ENCODE results near the gene SLC6A18.
"Not testable (repeated sequence)": the region's sequence is repeated elsewhere in the genome, so short reads cannot be mapped to it uniquely, and the experiment has no call there.

SLC6A18 gene

DNA sequence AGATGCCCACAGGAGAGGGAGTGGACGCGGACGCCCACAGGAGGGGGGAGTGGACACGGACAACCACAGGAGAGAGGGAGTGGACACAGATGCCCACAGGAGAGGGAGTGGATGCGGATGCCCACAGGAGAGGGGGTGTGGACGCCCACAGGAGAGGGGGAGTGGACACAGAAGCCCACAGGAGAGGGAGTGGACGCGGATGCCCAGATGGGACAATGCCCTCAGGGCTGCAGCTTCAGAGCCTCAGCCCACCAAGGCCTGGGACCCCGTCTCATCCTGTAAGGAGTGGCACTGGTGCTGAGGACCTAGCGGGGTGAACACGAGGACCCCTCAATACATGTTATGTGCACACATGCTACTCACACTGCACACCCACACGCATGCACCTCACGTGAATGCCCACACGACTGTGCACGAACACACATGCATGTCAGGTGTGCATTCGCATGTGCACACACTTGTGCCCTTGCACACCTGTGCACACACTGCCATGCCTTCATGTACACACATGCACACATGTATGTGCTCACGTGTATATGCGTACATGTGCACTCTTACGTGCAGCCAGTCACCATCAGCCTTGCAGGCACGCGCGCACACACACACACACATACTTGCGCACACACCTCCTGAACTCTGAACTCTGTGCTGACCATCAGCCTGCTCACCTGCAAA lies 34.8 kb downstream of the SLC6A18 start:
- DNase-seq, result no peak

DNA sequence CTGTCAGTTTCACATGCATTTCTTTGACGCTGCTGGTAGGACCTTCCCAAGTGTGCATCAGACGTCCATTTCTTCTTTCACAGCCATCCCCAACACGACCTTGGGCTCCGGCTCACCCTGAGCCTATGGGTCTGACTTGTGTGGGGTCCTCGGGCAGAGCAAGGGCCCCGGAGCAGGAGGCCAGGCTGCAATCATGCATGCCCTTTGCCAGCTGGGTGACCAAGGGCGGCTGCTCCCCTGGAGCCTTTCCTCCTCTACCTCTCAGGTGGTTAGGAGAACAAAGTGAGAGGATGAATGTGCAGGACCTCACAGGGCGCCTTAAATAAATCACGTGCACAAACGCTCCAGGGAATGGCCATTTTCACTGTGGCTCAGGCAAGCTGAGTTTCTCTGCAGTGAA lies 36.5 kb downstream of the SLC6A18 start:
- DNase-seq, result no peak

DNA sequence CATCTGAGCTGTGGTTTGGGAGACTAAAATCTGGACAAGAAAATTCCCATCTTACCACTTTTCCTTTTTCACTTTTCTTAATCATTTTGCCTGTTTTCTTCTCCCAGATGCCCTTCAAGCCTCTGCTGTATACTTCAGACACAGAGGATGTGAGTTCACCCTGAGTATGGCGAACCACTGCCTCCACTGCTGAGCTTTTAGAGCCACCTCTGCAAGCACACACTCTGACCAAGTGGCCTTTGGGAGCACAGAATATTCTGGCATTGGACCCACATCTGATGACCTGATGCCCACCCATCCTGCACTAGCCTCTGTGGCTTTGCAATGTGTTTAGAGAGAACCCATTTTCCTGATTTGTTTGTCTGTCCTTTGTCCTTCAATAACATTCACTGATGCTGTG lies 37.2 kb downstream of the SLC6A18 start:
- no peak for DNase-seq

DNA sequence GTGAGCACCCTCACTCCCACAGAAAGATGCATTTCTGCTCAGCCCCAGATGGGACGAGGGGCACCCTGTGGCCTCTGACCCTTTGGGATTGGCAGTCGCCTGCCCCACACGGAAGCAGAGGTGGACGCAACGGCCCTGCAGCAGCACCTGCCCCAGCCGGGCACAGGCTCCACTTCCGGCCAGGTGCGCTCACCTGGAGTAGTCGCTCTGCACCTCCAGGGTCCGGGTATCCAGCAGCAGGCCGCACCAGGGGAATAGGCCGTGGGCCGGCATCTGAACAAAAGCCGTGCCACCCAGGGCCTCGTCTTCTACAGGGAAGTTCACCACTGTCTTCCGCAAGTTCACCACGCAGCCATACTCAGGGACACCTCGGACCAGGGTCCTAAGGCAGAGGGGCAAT lies 39.0 kb downstream of the SLC6A18 start:
- DNase-seq, result no peak

DNA sequence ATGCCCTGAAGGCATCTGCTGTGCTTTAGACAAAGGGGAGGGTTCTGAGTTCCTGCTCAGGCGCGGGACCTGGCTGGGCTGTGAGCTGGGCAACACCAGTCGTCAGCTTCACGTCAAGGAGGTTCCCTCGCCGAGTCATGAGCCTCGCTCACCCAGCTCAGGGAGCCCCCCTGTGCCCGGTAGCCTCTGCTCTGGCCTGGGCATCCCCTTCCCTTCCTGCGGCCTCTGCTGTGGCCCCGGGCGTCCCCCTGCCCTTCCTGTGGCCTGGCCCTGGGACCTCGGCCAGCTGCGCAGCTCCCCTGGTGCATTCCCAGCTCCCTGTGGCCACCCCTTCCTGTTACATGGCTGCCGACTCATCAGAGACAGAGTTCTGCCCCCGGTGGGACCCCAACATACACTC lies 39.8 kb downstream of the SLC6A18 start:
- no peak for DNase-seq

DNA sequence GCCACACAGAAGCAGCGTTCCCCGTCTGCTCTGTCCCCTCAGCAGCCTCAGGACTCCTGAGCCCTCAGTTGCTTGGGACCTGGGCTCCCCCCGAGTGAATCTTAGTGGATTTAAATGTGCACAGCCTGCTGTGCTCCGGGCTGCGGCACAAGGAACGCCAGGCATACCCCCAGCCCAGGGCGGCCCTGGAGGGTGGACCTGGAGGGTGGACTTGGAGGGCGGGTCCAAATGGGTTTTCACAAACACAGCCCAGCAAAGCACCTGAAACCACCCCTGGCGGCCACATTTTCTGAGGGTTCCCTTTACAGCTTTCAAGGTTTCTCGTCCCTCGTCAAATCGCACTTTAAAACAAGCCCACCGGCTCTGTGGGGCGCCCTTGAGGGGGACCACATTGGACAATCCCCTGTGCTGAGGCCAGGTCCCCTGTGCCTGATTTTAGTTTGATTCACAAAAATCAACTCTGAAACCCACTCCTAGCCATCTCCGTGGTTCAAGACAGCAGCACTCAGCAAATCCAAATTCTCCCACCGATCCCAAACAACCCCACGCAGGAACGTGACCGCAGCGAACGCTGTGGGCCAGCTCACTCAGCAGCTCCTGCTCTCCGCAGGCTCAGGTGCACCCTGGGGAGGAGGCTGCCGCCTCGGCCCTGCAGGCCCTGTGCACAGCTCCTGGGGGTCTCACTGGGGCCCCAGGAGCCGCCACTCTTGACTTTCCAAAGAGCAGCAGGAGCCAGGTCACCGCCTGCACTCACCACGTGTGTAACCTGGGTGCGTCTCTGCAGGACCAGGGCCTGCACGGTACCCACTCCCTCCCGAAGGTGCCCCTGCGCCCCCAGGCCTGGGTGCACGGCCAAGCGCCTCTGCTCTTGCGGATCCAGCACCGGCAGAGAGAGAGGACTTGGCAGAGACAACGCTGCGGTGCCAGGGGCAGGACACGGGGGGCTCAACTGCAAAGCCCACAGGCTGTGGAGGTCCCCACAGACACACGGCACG lies 40.6 kb downstream of the SLC6A18 start:
- no peak for DNase-seq

DNA sequence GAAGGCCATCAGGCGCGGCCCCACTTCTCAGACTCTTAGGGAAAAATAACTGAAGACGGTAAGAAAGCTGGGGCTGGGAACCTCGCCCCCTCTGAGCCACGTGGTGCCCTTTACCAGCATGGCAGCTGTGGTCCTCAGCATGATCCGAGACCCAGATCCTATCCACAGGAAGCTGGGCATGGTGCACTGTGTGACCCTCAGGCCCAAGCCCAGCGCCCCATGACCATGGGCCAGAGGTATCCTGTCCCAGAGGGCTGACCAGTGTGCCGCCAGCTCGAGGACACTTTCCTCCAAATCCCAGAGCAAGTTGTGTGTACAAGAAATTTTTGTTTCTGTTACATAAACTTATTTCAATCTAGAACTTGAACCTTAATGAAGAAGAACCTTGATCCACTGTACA lies 41.6 kb downstream of the SLC6A18 start:
- no peak for DNase-seq

DNA sequence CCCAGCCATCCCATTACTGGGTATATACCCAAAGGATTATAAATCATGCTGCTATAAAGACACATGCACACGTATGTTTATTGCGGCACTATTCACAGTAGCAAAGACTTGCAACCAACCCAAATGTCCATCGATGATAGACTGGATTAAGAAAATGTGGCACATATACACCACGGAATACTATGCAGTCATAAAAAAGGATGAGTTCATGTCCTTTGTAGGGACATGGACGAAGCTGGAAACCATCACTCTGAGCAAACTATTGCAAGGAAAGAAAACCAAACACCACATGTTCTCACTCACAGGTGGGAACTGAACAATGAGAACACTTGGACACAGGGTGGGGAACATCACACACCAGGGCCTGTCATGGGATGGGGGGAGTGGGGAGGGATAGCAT lies 42.3 kb downstream of the SLC6A18 start:
- DNase-seq, result not testable (repeated sequence)

DNA sequence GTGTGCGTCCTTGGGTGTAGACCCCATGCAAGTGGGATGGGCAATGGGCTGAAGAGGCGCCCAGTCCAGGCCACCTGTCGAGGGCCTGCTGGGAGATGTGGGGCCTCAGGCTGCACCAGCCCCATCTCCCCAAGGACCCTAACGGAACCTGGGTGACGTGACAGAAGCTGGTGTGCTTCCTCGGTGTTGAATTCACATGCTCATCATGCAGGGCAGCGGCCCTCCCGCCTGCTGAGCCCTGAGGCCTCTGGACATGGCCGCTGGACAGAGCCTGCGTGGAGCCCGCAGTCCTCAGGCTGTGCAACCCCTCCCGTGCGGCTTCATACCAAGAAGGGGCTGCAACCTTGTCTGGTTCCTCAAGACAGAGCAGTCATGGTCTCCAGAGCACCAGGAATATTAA lies 42.9 kb downstream of the SLC6A18 start:
- DNase-seq, result no peak

DNA sequence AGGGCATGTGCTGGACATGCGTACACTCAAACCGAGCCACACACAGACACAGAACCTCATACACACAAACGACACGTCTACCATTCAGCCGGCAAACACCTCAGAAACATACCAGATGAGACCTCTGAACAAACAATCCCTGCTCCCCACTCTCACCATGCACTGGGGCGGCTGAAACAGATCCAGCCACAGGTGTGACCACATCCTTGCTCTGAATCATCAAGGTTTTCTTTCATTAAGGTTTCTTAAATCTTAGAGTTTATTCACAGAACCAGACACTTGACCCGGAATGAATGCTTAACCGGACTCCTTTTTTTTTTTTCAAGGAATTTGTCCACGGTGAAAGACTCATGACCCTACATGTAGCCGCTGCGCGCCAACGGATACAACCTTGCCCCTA lies 43.5 kb downstream of the SLC6A18 start:
- DNase-seq, result no peak

DNA sequence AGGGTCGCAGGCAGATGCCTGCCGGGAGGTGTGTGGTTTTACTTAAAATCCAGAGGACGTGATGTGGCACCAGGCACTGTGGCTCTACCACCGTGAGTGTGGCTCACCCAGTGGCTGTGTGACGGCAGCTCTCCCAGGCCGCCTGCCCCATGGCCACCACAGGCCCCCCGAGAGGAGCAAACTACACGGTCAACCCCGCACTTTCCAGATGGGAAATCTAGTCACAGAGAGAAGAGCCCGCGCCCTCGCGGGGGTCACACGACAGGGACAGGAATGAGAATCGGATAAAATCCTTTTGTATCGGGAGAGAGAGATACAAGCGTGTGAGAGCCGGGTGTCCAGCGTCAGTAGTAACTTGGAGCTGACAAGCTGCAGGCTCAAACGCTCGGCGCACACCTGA lies 45.2 kb downstream of the SLC6A18 start:
- DNase-seq, result no peak

DNA sequence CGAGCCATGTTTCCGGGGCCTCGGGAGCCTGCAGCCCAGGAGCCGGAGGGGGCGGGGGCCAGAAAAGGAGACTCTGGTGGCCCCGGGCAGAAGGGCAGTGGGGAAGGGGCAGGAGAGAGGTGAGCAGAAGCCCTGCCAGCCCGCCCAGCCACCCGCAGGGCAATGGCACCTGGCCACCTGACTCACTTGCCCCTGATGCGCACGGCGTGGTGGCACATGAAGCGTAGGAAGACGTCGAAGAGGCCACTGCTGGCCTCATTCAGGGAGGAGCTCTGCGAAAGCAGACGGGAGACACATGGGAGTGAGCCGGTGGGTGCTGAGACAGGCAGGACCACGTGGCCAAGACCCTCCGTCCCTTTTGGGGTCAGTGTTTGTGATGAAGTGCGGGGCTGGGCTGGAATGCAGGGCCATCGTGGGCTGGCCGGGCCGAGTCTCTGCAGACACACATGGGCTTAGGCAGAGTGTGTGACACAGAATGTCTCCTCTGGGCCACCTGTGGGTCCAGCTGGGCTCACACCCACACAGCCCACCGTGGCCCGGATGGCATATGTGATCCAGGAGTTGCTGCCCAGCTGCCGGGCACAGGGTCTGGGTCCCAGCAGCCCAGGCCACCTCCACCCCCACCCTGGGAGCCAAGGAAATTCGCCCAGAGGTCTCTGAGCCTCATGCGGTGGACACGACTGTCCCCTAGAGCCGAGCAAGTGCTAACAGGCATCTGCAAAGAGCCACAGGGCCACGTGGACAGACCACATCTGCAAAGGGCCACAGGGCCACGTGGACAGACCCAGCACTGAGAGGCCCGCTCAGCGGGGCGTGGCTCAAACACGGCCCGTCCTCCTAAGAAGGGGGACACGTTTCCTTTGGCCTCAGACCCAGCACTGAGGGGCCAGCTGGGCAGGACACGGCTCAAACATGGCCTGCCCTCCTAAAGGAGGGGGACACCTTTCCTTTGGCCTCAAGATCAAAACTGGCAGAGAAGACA lies 46.0 kb downstream of the SLC6A18 start:
- DNase-seq, result no peak

DNA sequence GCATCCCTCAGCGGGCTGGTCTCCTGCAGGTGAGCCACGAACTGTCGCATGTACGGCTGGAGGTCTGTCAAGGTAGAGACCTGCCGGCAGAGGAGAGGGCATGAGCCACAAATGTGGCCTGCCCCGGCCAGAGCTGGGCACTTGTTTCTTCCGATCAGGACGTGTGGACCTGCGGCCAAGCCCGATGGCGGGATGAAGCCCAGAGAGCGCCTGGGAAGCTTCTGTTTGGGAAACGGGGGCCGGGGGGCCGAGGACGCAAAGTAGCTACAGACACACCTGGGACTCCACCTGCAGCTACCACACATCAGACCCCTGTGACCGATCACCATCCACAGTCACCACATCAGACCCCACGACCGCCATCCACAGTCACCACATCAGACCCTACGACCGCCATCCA lies 47.0 kb downstream of the SLC6A18 start:
- DNase-seq, result no peak

DNA sequence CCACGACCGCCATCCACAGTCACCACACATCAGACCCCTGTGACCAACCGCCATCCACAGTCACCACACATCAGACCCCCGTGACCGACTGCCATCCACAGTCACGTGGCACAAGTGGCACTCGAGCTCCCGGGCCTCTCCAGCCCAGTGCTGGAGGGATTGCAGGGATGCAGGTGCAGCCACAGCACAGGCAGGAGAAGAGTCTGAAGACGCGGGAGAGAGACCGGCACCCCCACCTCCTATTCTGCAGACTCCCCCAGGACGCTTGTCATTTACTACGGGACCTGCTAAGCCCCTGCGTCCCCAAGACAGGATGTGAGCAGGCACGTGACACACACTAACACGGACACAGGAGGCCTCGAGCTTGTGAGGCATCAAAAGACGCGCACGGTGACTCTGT lies 48.6 kb downstream of the SLC6A18 start:
- DNase-seq, result no peak

DNA sequence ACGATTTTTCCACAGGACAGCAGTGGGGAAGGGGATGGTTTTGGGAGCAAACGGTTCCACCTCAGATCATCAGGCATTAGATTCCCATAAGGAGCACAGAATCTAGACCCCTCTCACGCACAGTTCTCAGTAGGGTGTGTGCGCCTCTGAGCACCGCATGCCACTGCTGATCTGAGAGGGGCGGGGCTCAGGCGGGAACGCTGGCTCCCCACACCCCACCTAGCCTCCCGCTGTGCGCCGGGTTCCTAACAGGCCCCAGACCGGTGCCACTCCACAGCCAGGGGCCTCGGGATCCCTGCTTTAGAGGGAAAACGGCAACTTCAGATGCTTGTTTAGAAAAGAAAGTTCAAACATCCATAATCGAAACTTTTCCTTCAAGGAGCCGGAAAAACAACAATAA lies 49.3 kb downstream of the SLC6A18 start:
- DNase-seq, result no peak

DNA sequence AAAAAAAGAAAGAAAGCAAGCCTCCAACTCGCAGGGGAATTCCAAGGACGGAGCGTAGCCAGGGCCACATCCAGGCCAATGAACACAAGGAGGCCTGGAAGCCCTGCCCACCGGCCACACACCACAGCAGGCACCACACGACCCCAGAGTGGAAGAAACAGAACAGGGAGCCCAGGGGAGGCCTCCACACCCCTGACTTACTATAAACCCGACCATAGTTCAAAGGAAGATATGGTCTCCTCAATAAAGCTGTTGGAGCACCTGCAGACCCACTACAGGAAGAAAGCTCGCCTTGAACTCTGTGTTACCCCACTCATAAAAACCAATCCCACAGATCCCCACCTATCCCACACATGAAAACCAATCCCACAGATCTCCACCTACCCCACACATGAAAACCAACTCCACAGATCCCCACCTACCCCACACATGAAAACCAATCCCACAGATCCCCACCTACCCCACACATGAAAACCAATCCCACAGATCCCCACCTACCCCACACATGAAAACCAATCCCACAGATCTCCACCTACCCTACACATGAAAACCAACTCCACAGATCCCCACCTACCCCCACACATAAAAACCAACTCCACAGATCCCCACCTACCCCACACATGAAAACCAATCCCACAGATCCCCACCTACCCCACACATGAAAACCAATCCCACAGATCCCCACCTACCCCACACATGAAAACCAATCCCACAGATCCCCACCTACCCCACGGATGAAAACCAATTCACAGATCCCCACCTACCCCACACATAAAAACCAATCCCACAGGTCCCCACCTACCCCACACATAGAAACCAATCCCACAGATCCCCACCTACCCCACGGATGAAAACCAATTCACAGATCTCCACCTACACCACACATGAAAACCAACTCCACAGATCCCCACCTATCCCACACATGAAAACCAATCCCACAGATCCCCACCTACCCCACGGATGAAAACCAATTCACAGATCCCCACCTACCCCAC lies 50.5 kb downstream of the SLC6A18 start:
- not testable (repeated sequence) for DNase-seq

DNA sequence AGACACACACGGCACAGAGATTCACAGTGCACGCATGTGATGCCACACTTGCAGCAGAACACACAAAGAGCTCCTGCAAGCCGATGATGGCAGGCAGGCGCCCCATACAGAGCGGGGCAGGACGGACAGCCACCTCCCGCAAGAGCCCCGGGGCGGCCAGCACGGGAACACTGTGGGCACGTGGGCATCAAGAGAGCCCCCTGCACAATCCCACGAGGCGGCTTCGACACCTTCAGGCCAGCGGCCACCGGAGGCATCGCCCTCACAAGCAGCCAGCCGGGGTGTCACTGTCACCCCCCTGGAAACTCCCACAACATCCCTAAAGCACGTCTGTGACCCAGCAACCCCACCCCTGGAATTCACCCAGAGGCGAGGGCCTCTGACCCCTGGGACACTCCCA lies 51.7 kb downstream of the SLC6A18 start:
- DNase-seq, result no peak

DNA sequence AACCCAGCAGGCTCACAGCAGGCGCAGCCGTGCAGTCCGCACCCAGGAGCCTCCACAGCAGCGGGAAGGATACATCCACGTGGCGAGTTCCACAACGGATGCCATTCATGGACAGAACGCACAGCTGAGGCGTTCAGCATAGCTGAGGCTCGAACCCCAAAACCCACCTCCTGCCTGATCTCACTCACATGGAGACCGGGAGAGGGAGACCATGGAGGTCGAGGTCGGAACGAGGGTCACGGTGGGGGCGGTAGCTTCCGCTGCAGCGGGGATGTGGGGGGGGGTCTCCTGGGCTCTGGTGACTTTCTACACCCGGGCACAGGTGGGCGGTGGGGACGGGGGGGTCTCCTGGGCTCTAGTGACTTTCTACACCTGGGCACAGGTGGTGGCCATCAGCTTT lies 52.1 kb downstream of the SLC6A18 start:
- no peak for DNase-seq

DNA sequence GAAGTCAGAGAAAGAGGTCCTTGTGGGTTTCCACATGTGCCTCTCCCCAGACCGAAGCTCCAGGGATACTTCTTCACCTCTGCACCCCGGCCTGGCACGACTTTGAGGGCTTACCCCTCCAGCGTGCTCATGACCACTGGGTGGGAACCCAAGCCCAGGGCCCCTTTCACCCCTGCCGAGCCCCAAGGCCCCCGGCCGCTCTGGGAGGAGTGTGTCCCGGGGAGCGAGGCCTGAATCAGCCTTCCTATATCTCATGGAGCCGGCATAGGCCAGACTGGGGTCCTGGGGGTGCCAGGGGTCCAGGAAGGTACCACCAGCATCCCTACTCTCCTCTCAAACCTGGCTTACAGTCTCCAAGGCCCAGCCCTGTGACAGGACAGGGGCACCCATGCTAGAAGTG lies 52.6 kb downstream of the SLC6A18 start:
- DNase-seq, result no peak

DNA sequence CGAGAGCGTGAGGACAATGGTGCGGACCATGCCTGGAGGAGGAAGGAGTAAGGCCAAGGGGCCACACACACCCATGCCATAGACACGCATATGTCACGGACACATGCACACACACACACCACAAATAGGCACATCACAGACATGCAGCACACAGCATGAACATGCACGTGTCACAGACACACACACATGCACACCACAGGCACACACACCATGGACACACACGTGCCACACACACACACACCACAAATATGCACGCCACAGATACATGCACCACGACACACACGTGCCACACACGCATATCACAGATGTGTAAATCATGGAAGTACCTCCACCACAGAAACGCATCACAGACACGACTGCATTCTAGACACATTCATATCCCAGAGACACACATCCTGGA lies 53.0 kb downstream of the SLC6A18 start:
- DNase-seq, result no peak

DNA sequence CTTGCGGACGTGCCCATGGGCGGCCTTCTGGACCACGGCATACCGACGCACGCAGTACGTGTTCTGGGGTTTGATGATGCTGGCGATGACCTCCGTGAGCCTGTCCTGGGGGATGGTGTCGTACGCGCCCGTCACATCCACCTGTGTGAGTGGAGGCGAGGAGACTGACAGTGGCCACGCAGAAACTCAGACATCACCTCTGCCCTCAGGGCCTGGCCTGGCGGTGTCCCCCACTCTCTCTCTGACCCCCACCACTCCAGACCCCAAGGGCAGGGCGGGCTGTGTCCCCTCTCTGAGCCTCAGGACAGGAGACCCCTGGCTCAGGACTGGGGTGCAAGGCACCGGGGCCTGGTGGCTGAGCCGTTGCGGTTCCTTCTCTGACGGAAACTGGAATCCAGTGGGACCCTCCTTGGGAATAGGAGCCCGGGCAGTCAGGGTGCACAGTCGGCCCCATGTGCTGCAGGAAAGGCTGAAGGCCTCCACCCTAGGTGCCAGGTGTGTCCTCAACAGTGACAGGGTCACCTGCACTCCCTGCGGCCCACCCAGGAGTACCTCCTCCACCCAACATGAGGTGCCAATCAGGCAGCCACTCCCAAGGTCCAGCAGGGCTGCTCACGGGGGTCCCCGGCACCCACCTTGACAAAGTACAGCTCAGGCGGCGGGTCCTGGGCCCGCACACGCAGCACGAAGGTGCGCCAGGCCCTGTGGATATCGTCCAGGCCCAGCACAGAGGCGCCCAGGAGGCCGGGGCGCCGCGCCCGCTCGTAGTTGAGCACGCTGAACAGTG lies 53.7 kb downstream of the SLC6A18 start:
- DNase-seq, result no peak
